Renal cortex interstitium (tissue), 3 donors: ENCODE results near the gene PPP2R5C. TPM values are rescaled to one million over a fixed set of nuclear protein-coding genes. Genes with fewer than 3 reads are reported as not detected.

Experiments
- polyA plus RNA-seq, 3 donors: library from polyadenylated mRNA; unstranded; fragments of 120-200 nt; gene quantifications; one replicate each; pipeline ENCODE4 v1.2.1, GENCODE V29; 2013; ENCODE audit not compliant: insufficient read length in 3 of 3

The PPP2R5C gene
- polyA plus RNA-seq, 3 donors = 96.6 to 115 (median 101) TPM

Other genes starting within 250 kb of the PPP2R5C start
- under 1 TPM; 0.08 to 0.16 (median 0.16) TPM for gene DIO3, start 200.2 kb upstream of the PPP2R5C start, polyA plus RNA-seq
- 100 to 1,000 TPM; 335 to 380 (median 342) TPM for gene DYNC1H1, start 202.9 kb downstream of the PPP2R5C start, polyA plus RNA-seq